Stimulated activated CD4-positive, alpha-beta T cell treated with anti-CD3 and anti-CD28 coated beads, Interleukin-1b, Interleukin-23, amount 100 ng/mL, for 1 hour (primary cell): ENCODE measurements around the gene BRSK2.
"Not testable (repeated sequence)": the region's sequence is repeated elsewhere in the genome, so short reads cannot be mapped to it uniquely, and the experiment has no call there.

Experiments
- DNase-seq, 2 donors: peaks; one replicate each; pipeline ENCODE4 v3.0.0-alpha.2; 2020; ENCODE audit warnings: low read depth in 2 of 2

Gene BRSK2

GRCh38 chr11:1389932-1390568 is at the start of gene BRSK2:
BRSK2 (plus strand) TSS chr11:1389934; CDS start chr11:1390285, 351 bp downstream.
- DNase-seq, result no peak

GRCh38 chr11:1340111-1340510 is 49.6 kb upstream of the BRSK2 start:
- no peak for DNase-seq

GRCh38 chr11:1341226-1341625 is 48.5 kb upstream of the BRSK2 start:
- not testable (repeated sequence) for DNase-seq

- no peak for DNase-seq
These were observed 47.7 kb upstream of the BRSK2 start for GRCh38 chr11:1341928-1342524.

GRCh38 chr11:1342946-1343345 is 46.8 kb upstream of the BRSK2 start:
- no peak for DNase-seq

- no peak for DNase-seq
These were observed 46.2 kb upstream of the BRSK2 start for GRCh38 chr11:1343391-1344055.

GRCh38 chr11:1344056-1344635 is 45.6 kb upstream of the BRSK2 start:
- DNase-seq, result no peak

GRCh38 chr11:1345737-1346513 is 43.8 kb upstream of the BRSK2 start:
- no peak for DNase-seq

GRCh38 chr11:1346669-1347390 is 42.9 kb upstream of the BRSK2 start:
- no peak for DNase-seq

- not testable (repeated sequence) for DNase-seq
These were observed 42.2 kb upstream of the BRSK2 start for GRCh38 chr11:1347411-1347999.

GRCh38 chr11:1348146-1348795 is 41.5 kb upstream of the BRSK2 start:
- DNase-seq, result no peak

GRCh38 chr11:1348796-1349326 is 40.9 kb upstream of the BRSK2 start:
- no peak for DNase-seq

- no peak for DNase-seq
These were observed 40.2 kb upstream of the BRSK2 start for GRCh38 chr11:1349327-1350041.

- DNase-seq, result no peak
These were observed 39.5 kb upstream of the BRSK2 start for GRCh38 chr11:1350086-1350725.

- no peak for DNase-seq
These were observed 38.3 kb upstream of the BRSK2 start for GRCh38 chr11:1351278-1351937.

GRCh38 chr11:1352696-1353382 is 36.9 kb upstream of the BRSK2 start:
- no peak for DNase-seq

- no peak for DNase-seq
These were observed 36.2 kb upstream of the BRSK2 start for GRCh38 chr11:1353383-1354124.
